ENCODE results near the gene TRIM67.

- no peak for TF ChIP-seq POLR2AphosphoS5 (IDR thresholded peaks at IDR 0.05)
- TF ChIP-seq CTCF (IDR thresholded peaks at IDR 0.05): no peak
- TF ChIP-seq POLR2A (IDR thresholded peaks at IDR 0.05): no peak
- no peak for TF ChIP-seq EP300 (IDR thresholded peaks at IDR 0.05)
Measured at GRCh38 chr1:231188768-231189167, 26.9 kb downstream of the TRIM67 start.
